Esophagus squamous epithelium (tissue), 4 donors: ENCODE data around the gene ACTR5.

Source experiments
- CTCF ChIP-seq, 6 experiments: fragments of 450-650 bp in 4 of 6; fragments of 200-600 bp in 2 of 6; sonication (generic) in 2 of 6; IDR thresholded peaks; one replicate each; pipeline ENCODE4 v1.5.1; 2016 to 2019; ENCODE audit warnings: antibody characterized with exemption in 6 of 6, mild to moderate bottlenecking in 4 of 6, moderate library complexity in 4 of 6
- POLR2A ChIP-seq, 4 donors: fragments of 450-650 bp; IDR thresholded peaks; one replicate each; pipeline ENCODE4 v1.6.1; 2017; ENCODE audit warnings: antibody characterized with exemption in 4 of 4, mild to moderate bottlenecking in 4 of 4, moderate library complexity in 3 of 4

GRCh38 chr20:38812182-38812581 is 63.9 kb downstream of the ACTR5 start:
- TF ChIP-seq CTCF (IDR thresholded peaks at IDR 0.05) = no peak
- no peak for TF ChIP-seq POLR2A (IDR thresholded peaks at IDR 0.05)
